ENCODE data around the gene OR2T35.

GRCh38 chr1:248681651-248682050 is 36.6 kb upstream of the OR2T35 start:
- no peak for TF ChIP-seq EZH2 (IDR thresholded peaks at IDR 0.05; ENCODE audit: insufficient read depth, poor library complexity, severe bottlenecking)
- no peak for TF ChIP-seq EZH2phosphoT487 (IDR thresholded peaks at IDR 0.05; ENCODE audit: insufficient read depth, low read depth)

Measured in GM23248 (cell line).